ENCODE measurements around the gene SULF2.

SULF2 gene

DNA sequence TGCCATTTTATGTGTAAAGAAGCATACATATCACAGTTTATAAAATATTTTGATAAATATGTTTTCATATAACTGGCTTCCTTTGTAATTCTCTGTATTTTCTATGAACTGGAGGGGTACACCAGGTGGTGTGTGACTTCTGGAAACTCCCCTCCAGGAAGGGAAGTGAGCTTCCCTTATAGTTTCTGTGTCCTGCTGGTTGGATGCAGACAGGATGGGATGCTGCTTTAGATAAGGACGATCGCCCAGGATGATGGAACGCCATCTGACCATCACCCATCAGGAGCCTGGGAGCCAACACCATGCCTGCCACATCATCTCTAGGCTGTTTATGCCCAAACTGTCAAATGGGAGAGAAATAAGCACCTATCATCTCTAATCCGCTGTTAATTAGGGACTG, 66.1 kb downstream of the SULF2 start:
- no peak for DNase-seq (ENCODE audit: low read depth)
- no peak overlapping the region for H3K4me3 ChIP-seq (ENCODE audit: low read depth, low read length)
- TF ChIP-seq, protein P1, sequence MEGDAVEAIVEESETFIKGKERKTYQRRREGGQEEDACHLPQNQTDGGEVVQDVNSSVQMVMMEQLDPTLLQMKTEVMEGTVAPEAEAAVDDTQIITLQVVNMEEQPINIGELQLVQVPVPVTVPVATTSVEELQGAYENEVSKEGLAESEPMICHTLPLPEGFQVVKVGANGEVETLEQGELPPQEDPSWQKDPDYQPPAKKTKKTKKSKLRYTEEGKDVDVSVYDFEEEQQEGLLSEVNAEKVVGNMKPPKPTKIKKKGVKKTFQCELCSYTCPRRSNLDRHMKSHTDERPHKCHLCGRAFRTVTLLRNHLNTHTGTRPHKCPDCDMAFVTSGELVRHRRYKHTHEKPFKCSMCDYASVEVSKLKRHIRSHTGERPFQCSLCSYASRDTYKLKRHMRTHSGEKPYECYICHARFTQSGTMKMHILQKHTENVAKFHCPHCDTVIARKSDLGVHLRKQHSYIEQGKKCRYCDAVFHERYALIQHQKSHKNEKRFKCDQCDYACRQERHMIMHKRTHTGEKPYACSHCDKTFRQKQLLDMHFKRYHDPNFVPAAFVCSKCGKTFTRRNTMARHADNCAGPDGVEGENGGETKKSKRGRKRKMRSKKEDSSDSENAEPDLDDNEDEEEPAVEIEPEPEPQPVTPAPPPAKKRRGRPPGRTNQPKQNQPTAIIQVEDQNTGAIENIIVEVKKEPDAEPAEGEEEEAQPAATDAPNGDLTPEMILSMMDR (conservative IDR thresholded peaks at IDR 0.05; ENCODE audit: low read depth, low read length) = no peak

DNA sequence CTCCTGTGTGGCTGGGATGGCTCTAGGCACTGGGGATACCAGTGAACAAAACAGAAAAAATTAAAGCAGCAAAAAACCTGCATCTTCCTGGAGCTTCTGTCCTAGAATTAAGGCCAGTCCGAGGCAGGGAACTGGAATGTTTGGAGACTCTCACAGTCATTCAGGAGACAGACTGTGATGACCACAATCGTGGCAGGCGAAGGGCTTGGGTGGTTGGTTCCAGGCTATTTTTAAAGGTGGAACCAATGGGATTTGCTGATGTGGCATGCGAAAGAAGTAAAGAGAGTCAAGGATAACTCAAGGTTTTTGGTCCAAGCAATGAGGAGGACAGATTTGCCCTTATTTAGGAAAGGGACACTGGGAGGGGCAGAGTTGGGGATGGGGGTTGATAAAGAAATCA, 66.9 kb downstream of the SULF2 start:
- TF ChIP-seq, protein P1 (conservative IDR thresholded peaks at IDR 0.05; ENCODE audit: low read depth, low read length) = no peak
- H3K4me3 ChIP-seq (ENCODE audit: low read depth, low read length) = no peak overlapping the region
- no peak for DNase-seq (ENCODE audit: low read depth)

DNA sequence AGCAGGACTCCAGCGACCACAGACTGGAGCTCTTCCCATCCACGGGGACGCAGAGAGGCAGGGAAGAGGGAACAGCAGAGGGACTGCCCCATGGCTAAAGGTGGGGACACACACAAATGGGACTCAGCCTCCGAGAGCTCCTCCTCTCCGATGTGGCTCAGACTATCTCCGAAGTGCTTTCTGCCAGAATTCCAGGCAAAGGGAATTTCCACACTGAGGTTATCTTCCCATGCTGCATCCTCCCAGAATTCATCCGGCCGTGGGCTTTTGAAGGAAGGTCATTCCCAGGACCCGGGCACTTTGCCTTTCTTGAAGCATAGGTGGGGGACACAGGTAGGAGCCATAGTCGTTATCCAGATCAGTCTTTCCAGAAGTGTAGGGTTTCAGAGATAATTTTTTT, 67.9 kb downstream of the SULF2 start:
- H3K4me3 ChIP-seq (ENCODE audit: low read depth, low read length) = no peak overlapping the region
- DNase-seq (ENCODE audit: low read depth) = no peak
- TF ChIP-seq, protein P1 (conservative IDR thresholded peaks at IDR 0.05; ENCODE audit: low read depth, low read length) = no peak

DNA sequence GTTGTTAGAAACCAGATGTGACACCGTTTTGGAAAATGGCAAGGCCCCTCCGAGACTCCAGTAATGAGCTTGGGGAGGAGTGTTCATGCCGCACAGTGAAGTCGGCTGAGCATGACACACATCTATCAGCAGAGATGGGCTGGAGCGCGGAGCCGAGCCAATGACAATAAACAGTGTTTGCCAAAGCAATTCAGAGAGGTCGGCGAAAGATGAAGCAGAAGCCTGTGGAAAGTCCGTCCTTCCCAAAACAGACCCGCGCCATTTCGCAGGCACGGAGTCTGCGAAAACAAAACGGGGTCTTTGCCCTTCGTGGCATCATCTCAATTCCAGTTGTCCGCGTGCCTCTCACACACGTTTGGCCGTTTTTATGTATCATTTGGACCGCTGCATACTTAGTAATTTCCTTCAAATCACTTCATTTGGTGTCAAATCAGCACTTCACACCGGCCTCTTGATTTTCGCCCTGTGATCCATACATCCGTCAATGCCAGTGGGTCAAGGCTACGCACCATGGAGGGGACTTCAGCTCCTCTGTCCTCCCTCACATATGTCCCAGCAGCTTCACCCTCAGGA, 71.3 kb downstream of the SULF2 start:
- DNase-seq (ENCODE audit: low read depth) = no peak
- TF ChIP-seq, protein P1 (conservative IDR thresholded peaks at IDR 0.05; ENCODE audit: low read depth, low read length) = no peak
- no peak overlapping the region for H3K4me3 ChIP-seq (ENCODE audit: low read depth, low read length)

DNA sequence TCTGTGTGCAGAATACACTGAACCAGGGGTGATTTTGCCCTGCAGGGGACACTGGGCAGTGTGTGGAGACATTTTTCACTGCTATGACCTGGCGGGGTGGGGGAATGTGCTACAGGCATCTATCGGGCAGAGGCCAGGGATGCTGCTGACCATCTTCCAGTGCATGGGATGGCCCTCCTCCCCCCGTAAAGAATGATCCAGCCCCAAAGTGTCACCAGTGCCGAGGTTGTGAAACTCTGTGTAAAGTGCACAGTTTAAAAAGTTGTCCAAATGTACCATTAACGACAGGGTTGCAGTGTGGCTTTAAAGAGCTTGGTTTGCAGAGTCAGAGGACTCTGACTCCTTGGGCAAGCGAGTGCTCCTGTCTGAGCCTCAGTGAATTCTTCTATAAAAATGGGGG, 72.1 kb downstream of the SULF2 start:
- TF ChIP-seq, protein P1 (conservative IDR thresholded peaks at IDR 0.05; ENCODE audit: low read depth, low read length) = no peak
- no peak overlapping the region for H3K4me3 ChIP-seq (ENCODE audit: low read depth, low read length)
- no peak for DNase-seq (ENCODE audit: low read depth)

DNA sequence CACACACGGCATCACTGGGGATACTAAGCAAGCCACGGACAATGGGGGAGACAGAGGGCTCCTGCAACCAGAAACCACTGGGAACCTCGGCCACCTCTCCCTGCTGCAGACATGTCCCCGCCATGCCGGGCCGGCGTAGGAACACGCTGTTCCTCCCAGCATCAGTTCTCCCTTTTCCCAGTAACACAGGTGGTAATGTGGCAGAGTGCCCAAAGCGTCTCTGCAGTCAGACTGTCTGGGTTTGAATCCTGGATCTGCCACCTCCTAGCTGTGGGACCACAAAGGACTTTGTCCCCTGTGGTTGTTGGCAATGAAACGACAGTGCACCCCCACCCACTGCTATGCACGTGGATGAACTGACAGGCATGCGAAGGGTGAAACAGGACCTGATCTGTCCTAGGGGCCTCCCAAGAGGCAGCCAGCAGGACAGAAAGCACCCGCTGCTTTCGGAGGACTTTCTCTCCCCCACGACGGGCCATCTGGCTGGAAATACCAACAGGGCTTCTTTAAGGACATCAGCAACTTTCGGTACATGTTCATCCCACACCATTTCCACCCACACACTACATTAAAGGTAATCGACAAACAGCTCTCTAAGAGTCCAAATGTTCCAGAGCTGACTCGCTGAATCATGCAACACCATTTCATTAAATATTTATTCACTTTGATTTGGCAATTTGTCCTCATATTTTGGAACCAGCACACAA, 74.1 kb downstream of the SULF2 start:
- TF ChIP-seq, protein P1 (conservative IDR thresholded peaks at IDR 0.05; ENCODE audit: low read depth, low read length) = no peak
- H3K4me3 ChIP-seq (ENCODE audit: low read depth, low read length) = no peak overlapping the region
- no peak for DNase-seq (ENCODE audit: low read depth)

DNA sequence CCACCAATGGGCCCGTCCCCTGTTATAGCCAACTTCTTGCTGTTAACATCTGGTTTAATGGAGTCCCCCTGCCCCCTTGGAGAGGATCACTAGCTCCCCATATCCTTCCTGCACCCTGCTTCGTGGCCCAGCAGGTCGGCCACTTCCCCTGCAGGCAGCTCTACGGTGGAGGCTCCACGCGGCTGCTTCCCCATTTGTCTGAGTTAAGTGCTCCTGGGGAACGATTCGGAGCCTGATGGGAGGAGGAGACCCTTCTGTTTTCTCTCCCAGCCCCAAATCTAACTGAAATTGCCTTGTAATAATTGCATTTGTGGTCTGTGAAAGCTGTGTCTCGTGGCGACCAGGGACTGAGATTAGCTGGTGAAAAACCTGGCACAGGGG, 74.6 kb downstream of the SULF2 start:
- no peak for DNase-seq (ENCODE audit: low read depth)
- no peak overlapping the region for H3K4me3 ChIP-seq (ENCODE audit: low read depth, low read length)
- TF ChIP-seq, protein P1 (conservative IDR thresholded peaks at IDR 0.05; ENCODE audit: low read depth, low read length) = no peak
